Stimulated activated CD8-positive, alpha-beta memory T cell treated with anti-CD3 and anti-CD28 coated beads, Interleukin-4, amount 100 ng/mL, for 48 hours (primary cell): ENCODE data around the gene CADM1.
A peak's percentile ranks its signal among the peaks of the same experiment; 100 is the strongest.

Source experiments
- DNase-seq: peaks from one replicate; pipeline ENCODE4 v3.0.0-alpha.2; 2020

The CADM1 gene

DNA sequence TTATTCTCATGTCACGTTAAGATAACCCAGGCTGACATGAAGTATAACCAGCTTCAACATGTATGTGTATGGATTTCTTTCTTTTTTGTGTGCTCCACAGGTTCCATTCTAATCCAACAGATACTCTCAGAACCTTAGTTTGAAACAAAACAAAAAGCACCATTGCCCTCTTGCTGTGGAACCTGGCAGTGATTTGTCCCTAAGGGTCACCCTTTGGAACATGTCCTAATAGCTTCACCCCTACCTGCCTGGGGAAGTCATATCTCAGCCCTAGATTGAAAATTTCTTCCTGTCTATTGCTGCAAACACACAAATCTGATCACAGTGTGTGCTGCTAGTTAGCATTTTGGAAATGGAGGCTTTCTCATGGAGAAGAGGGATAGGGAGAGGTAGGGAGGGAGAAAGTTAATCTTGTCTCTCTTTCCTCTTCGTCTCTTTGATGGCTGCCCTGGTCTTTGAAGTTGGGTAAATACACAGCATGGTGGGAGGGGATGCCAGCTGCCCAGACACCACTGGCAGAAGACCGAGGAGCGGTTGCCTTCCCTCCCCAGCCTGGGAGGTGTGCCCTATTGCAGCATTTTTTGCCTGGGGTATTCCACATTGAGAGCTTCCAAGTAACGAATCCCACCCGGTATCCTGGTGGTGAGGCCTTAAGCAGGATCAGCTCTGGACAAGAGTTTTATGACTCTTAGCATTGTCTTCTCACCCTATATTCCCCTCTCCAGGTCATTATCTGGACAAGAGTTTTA, 11.6 kb upstream of the CADM1 start:
- DNase-seq: no peak

DNA sequence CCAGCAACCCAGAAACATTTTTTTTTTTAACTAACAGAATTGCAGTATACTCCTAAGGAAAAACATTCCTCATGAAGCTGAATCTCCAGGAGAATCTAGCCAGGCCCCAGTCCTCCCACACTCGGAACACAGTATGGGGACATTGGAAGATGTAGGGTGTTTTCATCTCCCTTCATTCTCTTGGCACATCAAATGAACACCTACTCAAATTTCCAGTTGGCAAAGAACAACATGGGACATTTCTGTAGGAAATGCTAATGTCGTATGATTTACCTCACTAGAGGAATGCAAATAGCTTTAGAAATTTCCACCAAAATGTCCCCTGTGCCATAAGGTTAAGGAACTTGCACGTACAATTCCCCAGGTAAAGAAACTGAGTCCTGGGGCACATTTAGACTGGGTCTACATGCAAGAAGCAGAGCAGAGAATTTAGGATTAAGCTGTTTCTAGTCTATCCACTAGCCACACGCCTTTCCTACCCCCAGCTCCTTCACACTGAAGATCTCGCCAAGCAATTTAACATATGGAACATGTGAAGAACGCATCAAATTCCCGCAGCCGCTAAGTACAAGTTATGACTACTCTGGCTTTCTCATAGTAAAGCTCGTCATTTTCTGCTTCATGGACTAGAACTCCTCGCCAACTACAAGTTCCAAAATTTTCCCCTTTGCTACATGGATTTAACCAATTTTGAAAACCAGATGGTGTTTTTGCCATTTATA, 2.9 kb upstream of the CADM1 start:
- no peak for DNase-seq

DNA sequence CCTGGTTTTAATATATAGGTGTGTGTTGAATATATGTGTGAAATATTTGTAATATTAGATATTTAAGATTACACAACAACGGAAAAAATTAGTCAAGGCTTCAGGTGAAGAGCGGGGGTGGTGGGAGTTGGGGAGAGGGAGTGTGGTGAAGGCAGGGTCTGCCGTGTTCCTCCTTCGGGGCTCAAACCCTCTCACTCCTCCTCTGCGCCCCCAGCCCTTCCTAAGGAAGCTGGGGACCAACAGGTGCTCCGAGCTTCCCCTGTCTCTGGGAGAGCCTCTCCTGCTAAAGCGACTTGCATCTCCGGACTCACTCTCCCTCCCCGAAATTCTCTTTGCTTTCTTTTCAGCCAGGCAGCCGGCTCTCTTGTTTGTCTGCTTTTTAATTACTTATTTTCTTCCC, 960 bp upstream of the CADM1 start:
- no peak for DNase-seq

DNA sequence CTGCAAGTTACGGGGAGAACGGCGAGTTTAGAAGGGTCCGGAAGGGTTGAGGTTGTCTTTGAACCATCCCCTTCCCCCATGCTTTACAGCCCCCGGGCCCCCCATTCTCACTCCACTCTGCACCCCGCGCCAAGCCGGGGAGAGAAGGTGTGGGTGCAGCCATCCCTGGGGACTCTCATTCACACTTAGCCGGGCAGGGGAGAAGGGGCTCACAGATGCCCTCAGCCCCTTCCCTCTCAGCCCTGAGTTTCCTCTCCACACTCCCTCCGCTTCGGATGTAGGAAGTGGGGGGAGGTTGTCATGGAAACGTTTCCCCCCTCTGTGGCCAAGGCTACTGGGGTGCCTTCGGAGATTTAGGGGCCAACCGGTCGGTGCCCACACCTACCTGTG, 334 bp downstream of the CADM1 start:
- DNase-seq: no peak

DNA sequence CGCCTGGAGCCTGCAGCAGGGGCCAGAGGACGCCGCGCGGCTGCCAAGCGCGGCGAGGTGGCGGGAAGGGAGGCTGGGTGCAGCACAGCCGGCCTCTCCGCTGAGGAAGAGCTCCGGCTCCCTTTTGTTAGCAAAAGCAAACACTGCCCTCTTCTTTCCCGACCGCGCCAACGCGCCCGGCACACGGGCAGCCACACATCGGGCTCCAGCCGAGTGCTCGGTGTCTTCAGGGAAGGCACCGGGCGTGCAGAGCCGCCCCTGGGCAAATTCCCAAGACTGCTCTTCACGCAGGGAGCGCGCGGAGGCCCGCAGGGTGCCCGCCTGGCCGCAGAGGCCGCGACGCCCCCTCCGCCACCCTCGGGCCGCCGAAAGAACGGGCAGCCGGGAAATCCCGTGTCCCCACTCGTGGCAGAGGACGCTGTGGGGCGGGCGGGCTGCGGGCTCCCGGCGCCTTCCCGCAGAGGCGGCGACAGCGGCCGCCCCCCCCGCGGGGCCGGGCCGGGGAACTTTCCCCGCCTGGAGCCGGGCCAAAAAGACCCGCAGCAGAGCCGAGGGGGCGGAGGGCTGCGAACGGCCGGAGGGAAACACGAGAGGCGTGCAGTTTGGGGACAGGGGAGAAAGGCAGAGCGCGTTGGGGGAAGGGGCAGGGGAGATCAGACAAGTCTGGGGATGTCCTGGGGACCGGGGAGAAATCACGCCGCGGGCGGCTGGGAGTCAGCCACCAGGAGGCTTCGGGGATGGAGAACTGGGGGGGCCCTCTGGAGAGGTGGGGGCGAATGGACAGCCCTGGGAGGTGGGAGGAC, 931 bp downstream of the CADM1 start:
- DNase-seq: peak; percentile 48

DNA sequence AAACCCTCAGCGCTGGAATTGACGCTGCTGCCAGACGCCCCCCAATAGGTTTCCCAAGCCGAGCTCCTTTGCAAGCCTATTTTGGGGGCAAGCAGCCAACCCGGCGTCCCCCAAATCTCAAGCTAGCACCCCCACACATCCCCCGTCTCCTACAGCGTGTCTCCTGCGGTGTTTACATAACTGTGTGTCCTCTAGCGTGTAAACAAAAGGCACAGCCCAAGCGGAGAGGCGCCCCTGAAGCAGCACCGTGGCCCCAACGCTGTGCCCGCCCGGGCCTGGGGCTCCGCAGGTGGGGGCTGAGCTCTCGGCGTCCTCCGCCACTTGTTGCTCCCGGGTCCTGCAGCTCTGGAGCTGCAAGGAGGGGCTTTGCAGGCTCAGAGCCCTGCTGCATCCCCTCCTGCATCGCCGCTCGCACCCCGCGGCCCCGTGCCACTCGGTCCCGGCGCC, 1.6 kb downstream of the CADM1 start:
- no peak for DNase-seq

DNA sequence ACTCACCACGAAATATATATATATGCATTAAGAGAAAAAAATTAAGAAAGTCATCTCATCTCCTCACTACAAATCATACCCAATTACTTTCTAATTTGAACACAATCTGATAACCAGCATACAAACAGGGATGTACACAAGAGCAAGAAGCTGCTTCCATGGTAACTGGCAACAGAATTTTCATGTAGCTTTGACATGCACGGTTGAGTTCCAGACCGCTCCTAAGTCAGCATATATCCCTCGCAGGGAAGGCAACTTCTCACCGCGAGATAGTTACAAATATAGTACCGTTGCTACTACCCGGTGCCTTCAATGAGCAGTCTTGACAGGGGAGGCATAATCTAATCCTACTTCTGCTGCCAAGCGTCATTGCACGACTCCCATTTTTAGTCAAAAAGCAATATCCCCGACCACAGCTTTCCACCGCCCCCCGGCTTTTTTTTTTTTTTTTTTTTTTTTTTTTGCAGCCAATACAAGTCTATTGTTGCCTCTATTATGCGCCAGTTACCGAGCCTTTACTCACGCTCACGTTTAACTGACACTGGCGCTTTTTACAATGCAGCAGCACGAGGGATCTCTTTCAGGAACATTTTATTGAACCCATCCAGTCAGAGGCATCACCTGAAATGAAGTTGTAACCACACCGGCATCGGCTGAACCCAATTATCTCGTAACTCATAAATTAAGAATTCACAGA, 2.2 kb downstream of the CADM1 start:
- DNase-seq: peak; percentile 32

DNA sequence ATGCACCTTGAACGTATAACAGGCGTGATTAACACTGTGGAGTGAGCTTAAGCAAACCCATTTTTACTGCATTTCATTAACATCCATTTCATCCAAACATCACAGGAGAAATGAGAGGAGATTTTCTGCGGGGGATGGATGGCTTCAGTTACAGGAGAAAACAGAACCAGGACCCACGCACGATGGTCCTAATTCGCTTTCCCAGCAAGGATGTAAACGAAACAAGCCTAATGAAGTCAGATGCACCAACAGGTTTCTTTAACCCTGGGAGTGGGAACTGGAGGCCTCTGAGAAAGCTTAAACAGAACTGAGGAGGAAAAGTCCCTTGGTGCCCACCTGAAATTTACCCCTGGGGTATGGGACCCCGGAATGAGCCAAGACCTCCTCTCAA, 2.7 kb downstream of the CADM1 start:
- no peak for DNase-seq

DNA sequence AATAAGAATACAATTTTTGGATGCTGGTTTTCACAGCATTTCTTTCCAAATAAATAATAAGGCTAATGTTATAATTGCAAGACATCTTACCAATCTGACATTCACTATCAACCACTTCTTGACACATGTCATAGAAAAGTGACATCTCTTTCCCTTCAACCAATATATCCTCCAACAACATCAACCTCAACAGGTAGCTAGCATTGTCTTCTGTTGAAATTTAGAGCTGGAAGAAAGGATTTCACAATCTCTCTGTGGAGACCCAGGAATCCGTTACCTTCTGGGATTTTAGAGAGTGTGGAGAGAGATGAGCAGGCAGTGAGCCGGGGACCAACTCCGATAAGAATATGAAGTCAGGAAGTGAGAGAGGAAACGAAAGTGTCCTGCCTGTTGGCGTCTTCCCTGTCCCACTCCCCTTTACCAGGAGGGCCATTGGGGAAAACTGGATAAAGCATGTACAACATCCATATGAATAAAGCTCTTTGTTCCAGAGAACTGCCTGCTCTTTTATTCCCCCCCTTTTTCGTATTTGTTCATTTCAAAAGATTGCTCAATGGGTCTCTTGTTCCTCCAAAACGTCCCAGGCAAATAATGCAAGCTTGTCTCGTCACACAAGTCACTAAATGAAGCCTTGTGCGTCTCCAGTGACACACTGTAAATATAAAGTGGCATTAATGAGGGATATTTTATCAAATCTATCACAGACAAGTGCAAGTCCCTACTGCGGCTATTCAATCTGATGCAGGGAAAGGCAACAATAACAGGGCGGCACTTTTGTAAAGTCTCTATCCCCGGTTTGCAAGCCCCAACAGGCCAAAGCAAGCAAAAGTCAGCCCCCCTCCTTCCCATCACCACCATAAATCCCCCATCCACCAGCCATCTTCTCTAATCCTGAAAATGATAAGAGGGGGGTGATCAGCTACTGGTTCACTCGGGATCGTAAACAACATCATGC, 3.4 kb downstream of the CADM1 start:
- DNase-seq: no peak

DNA sequence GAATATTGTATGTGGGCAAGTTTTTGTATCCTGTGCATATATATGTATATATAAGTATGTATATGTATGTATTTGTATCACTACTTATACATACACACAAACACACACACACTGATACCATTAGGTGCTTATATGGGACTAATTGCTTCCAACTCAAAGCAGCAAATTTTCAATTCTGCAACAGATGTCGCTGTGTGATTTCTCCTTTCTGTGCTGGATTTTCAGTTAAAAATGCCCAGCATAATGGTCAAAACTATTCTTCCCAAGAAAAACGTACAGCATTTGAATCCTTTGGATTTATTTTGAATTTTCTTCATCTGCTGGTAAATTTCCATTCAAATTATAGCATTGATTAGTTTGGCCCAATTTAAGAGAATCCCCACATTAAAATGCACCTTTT, 4.3 kb downstream of the CADM1 start:
- no peak for DNase-seq

DNA sequence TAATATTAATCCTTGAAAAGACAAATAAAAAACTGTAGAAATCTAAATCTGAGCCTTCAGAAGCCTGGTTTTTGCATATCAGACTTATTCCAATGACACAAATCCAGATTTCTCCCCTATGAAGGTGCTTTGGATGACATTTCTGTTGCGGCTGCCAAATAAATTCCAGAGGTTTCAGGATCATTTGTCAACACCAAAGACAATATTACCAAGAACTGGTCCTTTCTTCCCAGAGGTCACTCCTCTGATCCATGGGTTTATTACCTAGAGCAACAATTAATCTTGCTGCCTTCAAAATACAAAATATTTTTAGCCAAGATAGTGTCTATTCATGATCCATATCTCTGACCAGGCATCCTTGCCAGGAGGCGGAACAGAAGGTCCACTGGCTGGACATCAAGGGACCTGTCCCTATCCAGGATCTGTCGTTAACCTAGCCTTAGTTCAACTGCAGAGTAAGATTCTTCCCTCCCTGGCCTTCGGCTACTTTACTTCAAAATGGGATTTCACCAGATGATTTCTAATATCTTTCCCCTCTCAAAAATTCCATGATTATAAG, 4.9 kb downstream of the CADM1 start:
- no peak for DNase-seq

DNA sequence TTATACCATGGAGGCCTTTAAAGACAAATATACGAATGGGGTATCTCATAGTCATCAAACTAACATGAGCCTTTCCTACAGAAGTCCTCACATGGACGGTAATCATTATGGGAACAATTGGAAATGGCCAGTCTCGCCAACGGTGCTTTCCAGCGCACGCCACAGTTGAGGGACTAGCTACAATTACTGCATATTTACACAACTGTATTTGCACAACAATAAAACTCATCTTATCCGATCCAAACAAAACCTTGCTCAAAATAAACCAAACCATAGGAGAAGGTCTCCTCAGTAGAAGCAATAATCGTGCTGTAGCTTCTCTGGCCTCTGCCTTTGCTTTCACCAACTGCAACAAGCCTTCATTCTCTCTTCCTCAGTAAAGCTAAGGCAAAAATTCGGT, 5.9 kb downstream of the CADM1 start:
- DNase-seq: no peak

DNA sequence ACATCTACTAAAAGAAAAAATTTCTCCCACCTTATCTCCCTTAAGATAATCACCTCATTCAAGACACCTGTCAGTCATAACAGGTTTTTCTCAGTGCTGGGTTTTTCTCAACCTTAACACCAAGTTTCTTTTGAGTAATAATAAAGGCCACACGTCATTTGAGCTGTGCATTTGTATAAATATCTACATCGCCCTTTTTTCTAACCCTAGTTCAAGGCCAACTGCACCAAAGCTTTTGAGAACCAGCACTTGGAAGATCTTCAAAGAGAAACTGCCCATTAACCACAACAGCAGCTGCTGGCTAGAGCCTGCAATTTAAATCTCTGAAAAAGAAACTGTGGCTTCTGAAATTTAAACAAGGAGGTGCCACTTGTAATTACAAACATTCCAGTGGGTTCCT, 6.9 kb downstream of the CADM1 start:
- DNase-seq: no peak

DNA sequence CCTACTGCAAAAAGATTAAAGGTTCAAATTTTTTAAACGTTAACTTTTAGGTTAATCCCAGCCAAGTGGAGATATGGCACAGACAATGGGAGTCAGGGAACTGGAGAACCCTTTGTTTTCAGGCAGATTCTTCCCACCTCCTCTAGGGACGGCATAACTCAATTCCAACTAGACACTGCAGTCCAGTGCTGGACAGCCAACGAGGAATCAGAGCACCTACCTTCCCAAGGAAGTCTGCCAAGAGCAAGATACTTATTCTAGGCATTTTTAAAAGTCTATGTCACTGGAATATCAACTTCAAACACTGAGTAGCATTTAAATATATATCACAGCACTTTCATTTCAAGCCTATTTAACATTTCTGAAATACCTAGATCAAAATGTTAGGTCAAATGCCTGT, 7.3 kb downstream of the CADM1 start:
- DNase-seq: no peak

DNA sequence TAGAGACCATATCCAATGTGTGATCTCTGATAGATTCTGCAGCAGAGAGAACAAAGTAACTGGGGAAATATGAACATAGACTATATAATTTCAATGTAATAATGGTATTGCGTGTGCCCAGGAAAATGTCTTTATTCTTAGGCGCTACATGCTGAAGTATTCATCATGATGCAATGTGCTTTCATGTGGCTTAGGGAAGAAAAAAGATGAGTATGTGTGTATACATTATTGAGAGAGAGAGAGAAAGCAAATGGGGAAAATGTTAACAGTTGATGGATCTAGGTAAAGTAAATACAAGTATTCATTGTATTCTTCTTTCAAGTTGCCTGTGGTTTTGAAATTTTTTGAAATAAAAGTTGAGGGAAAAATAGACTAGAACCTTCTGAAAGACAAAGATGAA, 10.3 kb downstream of the CADM1 start:
- no peak for DNase-seq

DNA sequence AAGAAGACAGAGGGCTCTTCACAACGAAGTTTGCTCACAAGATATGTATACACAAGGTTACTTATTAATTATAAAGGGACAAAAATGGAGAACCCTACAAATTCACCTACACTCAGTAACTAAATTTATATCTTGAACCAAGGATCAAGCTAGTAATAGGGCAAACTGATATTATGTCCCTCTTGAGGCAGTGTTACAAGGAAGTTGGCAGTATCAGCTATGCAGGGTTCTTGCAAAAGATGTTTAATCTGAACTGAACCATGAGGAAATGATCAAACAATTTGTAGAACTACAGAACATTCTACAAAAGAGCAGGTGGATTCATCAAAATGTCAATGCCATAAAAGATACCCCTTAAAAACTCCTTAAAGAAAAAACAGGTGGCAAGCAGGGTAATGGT, 10.7 kb downstream of the CADM1 start:
- DNase-seq: no peak

DNA sequence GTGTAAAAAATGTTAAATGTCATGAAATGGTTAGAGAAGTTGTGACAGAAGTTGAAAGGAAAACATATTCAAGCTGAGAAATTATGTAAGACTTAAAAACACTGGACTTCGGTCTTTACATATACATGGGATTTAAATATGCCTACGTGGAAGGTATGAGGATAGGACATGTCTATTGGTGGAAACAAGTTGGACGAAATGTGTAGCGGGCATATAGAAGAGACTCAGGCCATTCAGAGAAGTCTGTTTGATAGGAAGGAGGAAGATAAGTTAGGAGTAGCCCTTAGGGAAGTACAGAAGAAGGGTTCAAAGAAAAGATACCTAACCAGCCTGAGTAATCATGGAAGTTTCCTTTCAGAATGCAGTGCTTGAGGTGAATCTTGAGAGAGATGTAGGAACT, 14.7 kb downstream of the CADM1 start:
- DNase-seq: no peak

DNA sequence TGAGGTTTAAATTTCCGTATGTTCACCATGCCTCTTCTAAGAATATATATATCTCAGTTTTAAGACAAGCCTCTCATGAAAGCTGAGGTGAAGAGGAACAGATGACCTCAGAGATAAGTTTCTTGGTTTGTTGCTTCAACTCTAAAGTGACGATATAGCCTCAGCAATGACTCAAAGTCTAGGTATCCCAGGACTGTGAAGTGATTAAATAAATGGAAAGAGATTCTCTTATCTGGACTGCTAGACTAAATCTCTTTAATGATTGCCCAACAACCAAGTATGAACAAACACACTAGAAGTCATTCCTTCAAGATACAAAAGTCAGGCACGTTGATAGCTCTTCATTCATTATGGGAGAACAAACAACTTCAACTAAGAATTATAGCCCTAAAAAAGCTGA, 15.3 kb downstream of the CADM1 start:
- no peak for DNase-seq

DNA sequence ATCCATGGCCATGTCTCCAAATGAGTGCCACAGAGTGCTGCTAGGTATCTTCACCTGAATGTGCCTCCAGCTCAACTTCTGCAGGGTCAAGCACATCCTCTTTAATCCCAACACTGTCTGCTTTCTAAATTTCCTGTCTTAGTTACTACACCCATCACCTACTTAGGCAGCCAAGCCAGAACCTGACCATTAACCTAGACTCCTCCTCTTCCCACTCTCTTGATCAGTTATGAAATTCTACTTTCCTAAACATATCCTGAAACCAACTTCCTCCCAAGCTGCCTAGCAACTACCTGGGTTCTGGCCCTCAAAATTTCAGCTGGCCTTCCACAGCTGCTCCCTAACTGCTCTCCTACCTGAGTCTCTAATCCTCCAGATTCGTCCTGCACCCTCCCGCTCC, 22.7 kb downstream of the CADM1 start:
- DNase-seq: no peak

DNA sequence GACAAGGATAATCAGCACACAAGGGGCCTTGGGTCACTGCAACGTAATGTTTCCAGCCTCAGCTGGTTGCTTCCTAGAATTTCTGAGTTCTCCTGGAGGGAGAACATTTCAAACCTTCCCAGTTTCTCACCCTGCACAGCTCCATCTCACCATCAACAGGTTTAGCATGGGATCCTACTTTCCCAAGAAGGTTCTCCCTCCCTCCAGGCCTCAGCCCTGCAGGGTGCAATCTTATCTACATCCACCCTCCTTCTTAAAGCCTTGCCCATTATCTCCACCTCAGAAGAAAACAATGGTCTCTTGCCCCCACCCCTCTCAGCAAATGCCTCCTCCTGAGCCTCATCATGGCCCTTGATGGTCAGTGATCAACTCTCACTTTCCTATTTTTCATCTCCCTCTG, 23.6 kb downstream of the CADM1 start:
- DNase-seq: no peak

DNA sequence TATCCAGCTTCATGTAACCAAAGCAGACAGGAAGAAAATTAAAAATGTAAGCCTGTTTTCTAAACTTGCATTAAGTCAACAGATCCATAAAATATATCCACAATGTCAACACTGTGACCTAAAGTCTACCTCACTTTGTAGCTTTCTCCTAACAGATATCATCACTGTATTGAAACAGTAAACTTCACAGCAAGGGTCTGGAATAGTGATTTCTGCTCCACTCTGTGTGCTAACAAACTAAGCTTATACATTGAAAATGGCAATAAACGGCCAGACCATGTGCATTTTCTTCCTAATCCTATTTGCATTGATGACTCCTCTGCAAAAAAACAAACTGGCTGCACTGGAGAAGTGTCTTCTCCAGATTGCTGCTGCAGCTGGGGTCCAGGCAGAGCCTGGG, 26.8 kb downstream of the CADM1 start:
- no peak for DNase-seq
